ENCODE results near the gene GPR25.

GRCh38 chr1:200892546-200892945, 19.8 kb downstream of the GPR25 start:
- TF ChIP-seq CTCF (IDR thresholded peaks at IDR 0.05; ENCODE audit: low read length) (no peak), EZH2 (IDR thresholded peaks at IDR 0.05; ENCODE audit: borderline replicate concordance, low read length) (no peak)

Data from OCI-LY1 (cell line).